ENCODE results near the gene SLC16A13. TPM values are rescaled to one million over a fixed set of nuclear protein-coding genes. Genes with fewer than 3 reads are reported as not detected.

The SLC16A13 gene
- total and polyA plus RNA-seq, 2 of the 8 experiments (the other 6 are each of a cell fraction or from before 2014, with no cell fraction given), result 5.4 to 5.8 TPM

GRCh38 chr17:7039832-7040231, 4.0 kb downstream of the SLC16A13 start:
- Histone ChIP-seq H2BK120ac (replicated peaks; ENCODE audit: low read depth, low read length) (no peak overlapping the region), H2BK5ac (ENCODE audit: low read depth, low read length) (no peak overlapping the region), H3K27me3 (replicated peaks in 1 of 4; ENCODE audit: control insufficient read depth in 3 of 4, extremely low read depth in 1 of 4, insufficient read depth in 3 of 4, low read length in 3 of 4) (peaks cover 3 to 28% (median 27%) of the 10 kb centered on the region in 4 experiments), H3K27ac (ENCODE audit: low read depth, low read length) (no peak overlapping the region), H2AFZ (ENCODE audit: low read length) (no peak overlapping the region), H2AK5ac (ENCODE audit: low read depth, low read length) (no peak overlapping the region), H4K20me1 (replicated peaks in 1 of 2; ENCODE audit: control insufficient read depth in 1 of 2, insufficient read depth in 2 of 2, low read length in 2 of 2) (peaks cover 0 to 12% of the 10 kb centered on the region in 2 experiments), H3K4me3 (ENCODE audit: extremely low read depth in 1 of 4, insufficient read depth in 2 of 4, low read depth in 3 of 4, low read length in 4 of 4) (no peak overlapping the region), H4K8ac (ENCODE audit: extremely low read depth, insufficient read depth, low read length) (no peak overlapping the region), H3K4me2 (ENCODE audit: insufficient read depth in 1 of 2, low read depth in 2 of 2, low read length in 2 of 2) (no peak overlapping the region), H3K18ac (ENCODE audit: extremely low read depth, low read length) (no peak overlapping the region), H3K56ac (replicated peaks; ENCODE audit: insufficient read length, low read depth, low read length) (no peak overlapping the region), H4K5ac (ENCODE audit: insufficient read length, low read depth, low read length) (no peak overlapping the region), H3K23me2 (ENCODE audit: low read depth, low read length) (peaks cover 34% of the 10 kb centered on the region; the same call in 1 of the 2 replicates), H3K9ac (replicated peaks in 1 of 4; ENCODE audit: extremely low read depth in 1 of 4, low read depth in 3 of 4, low read length in 3 of 4) (no peak overlapping the region), H2BK20ac (ENCODE audit: low read length) (no peak overlapping the region), H3K4me1 (replicated peaks in 1 of 4; ENCODE audit: control insufficient read depth in 3 of 4, insufficient read depth in 4 of 4, low read length in 3 of 4) (peaks cover 3 to 23% (median 13%) of the 10 kb centered on the region in 4 experiments), H3K9me3 (ENCODE audit: insufficient read depth in 2 of 2, low read depth in 1 of 2, low read length in 1 of 2) (no peaks in the 10 kb centered on the region), H2BK15ac (ENCODE audit: low read length) (no peak overlapping the region), H3K79me1 (ENCODE audit: low read depth, low read length) (no peaks in the 10 kb centered on the region), H3K36me3 (ENCODE audit: control insufficient read depth in 2 of 4, insufficient read depth in 4 of 4, low read length in 3 of 4) (no peaks in the 10 kb centered on the region), H3K79me2 (ENCODE audit: control insufficient read depth in 1 of 2, insufficient read depth in 2 of 2, low read length in 2 of 2) (no peaks in the 10 kb centered on the region), H2BK12ac (ENCODE audit: low read depth, low read length) (no peak overlapping the region), H4K91ac (replicated peaks; ENCODE audit: insufficient read length, low read length) (no peak overlapping the region), H3K14ac (ENCODE audit: insufficient read length) (no peak overlapping the region), H3K4ac (replicated peaks; ENCODE audit: insufficient read length, low read depth, low read length) (no peak overlapping the region), H3K23ac (ENCODE audit: insufficient read length) (no peak overlapping the region)
- no peak for DNase-seq (ENCODE audit: low read depth in 1 of 2, low spot score in 2 of 2)
- 82% methylated on average over 5 of the region's 5 CpGs; no CpG with 5 or more reads in 1 of the 2 experiments for WGBS, 2 experiments (ENCODE audit: extremely low coverage in 1 of 2, insufficient coverage in 1 of 2, insufficient read length in 1 of 2, insufficient replicate concordance in 2 of 2, low coverage in 1 of 2, low lambda C conversion rate in 2 of 2, missing lambda C conversion rate in 1 of 2)
- no peak for FAIRE-seq
- POLR2A ChIA-PET (ENCODE audit: partially characterized antibody), result no interaction called here
- CTCF ChIA-PET (ENCODE audit: partially characterized antibody), result interaction anchor here (0.7 to 2.0 kb wide), 9 partner anchors 14 to 303 kb away, joined by 3 to 6 read pairs (median 3); no protein-coding TSS in a partner anchor
- TF ChIP-seq CTCF (IDR thresholded peaks at IDR 0.05; ENCODE audit: control extremely low read depth in 1 of 3, insufficient read depth in 1 of 3, low read depth in 1 of 3, low read length in 3 of 3) (no peak), PHF8 (conservative IDR thresholded peaks at IDR 0.05; ENCODE audit: low read depth, low read length) (no peak), RAD21 (IDR thresholded peaks at IDR 0.05 in 1 of 2, conservative IDR thresholded peaks at IDR 0.05 in 1 of 2; ENCODE audit: low read depth in 2 of 2, low read length in 2 of 2) (no peak), SRF (IDR thresholded peaks at IDR 0.05; ENCODE audit: low read depth, low read length) (no peak), ZNF274 (IDR thresholded peaks at IDR 0.05; ENCODE audit: borderline replicate concordance, extremely low read depth, low read length) (no peak), E2F6 (IDR thresholded peaks at IDR 0.05) (no peak), BCL11A (IDR thresholded peaks at IDR 0.05; ENCODE audit: low read depth in 2 of 2, low read length in 2 of 2) (no peak), EGR1 (IDR thresholded peaks at IDR 0.05; ENCODE audit: borderline replicate concordance, low read depth, low read length) (no peak)

All from H1 (cell line).